KMS-11 (cell line): ENCODE data around the gene ARHGEF40.

Experiments
- H2AFZ ChIP-seq: fragments of 200-600 bp; sonication (generic); 2 replicates; pipeline ENCODE4 v1.6.1; 2016; ENCODE audit warnings: antibody characterized with exemption, mixed run types, low read depth
- H3K27ac ChIP-seq: fragments of 200-600 bp; sonication (generic); 2 replicates; pipeline ENCODE4 v1.6.1; 2016; ENCODE audit warnings: mild to moderate bottlenecking, mixed run types
- H3K27me3 ChIP-seq: fragments of 200-600 bp; sonication (generic); 2 replicates; pipeline ENCODE4 v1.6.1; 2017; ENCODE audit warnings: mild to moderate bottlenecking, low read depth, mixed run types, moderate library complexity; ENCODE audit not compliant: insufficient read depth
- H3K36me3 ChIP-seq: fragments of 200-600 bp; sonication (generic); 2 replicates; pipeline ENCODE4 v1.6.1; 2017; ENCODE audit warnings: mild to moderate bottlenecking, mixed run types; ENCODE audit not compliant: insufficient read depth
- H3K4me1 ChIP-seq: fragments of 200-600 bp; sonication (generic); 2 replicates; pipeline ENCODE4 v1.6.1; 2016; ENCODE audit warnings: mild to moderate bottlenecking, low read depth, mixed run types; ENCODE audit not compliant: poor library complexity, severe bottlenecking
- H3K4me2 ChIP-seq: fragments of 200-600 bp; sonication (generic); 2 replicates; pipeline ENCODE4 v1.7.0; 2016; ENCODE audit warnings: mild to moderate bottlenecking, mixed run types
- H3K4me3 ChIP-seq: fragments of 200-600 bp; sonication (generic); IDR thresholded peaks from 2 replicates; pipeline ENCODE4 v1.6.1; 2017; ENCODE audit warnings: low read depth, low read length, mixed read lengths; ENCODE audit not compliant: insufficient read depth
- H3K79me2 ChIP-seq: fragments of 200-600 bp; sonication (generic); 2 replicates; pipeline ENCODE4 v1.6.1; 2016; ENCODE audit warnings: low read depth, mixed run types; ENCODE audit not compliant: insufficient read depth
- H3K9ac ChIP-seq: fragments of 200-600 bp; sonication (generic); 2 replicates; pipeline ENCODE4 v1.6.1; 2016; ENCODE audit warnings: mild to moderate bottlenecking, mixed run types
- H4K20me1 ChIP-seq: fragments of 200-600 bp; sonication (generic); 2 replicates; pipeline ENCODE4 v1.6.1; 2016; ENCODE audit warnings: mild to moderate bottlenecking, mixed run types; ENCODE audit not compliant: insufficient read depth
- CTCF ChIP-seq: fragments of 200-600 bp; sonication (generic); conservative IDR thresholded peaks from 2 replicates; pipeline ENCODE4 v1.6.1; 2017; ENCODE audit warnings: low read depth, mild to moderate bottlenecking, antibody characterized with exemption, low read length, moderate library complexity, mixed read lengths

The ARHGEF40 gene

GRCh38 chr14:21070083-21070609 is at the start of gene ARHGEF40:
Gene ARHGEF40, plus strand, starts transcription at chr14:21070304. Its CDS starts 93 bp downstream, at chr14:21070397.
- Histone ChIP-seq H2AFZ (peak within 1 kb of the TSS; percentile 75), H3K27ac (peak within 1 kb of the TSS; percentile 30; the same call in 1 of the 2 replicates)

GRCh38 chr14:21020977-21021545 is 49.0 kb upstream of the ARHGEF40 start:
- Histone ChIP-seq H3K9ac (no peak overlapping the region), H3K36me3 (no peaks in the 10 kb centered on the region), H3K4me3 (no peak overlapping the region), H3K27me3 (no peaks in the 10 kb centered on the region), H3K27ac (no peak overlapping the region), H4K20me1 (no peaks in the 10 kb centered on the region), H3K4me1 (no peaks in the 10 kb centered on the region), H2AFZ (no peak overlapping the region), H3K4me2 (no peak overlapping the region), H3K79me2 (no peaks in the 10 kb centered on the region)
- no peak for TF ChIP-seq CTCF

More at GRCh38 chr14:21070083-21070609, at the start of gene ARHGEF40:
- Histone ChIP-seq H3K27me3 (no peaks in the 10 kb centered on the region), H3K4me1 (peaks cover 14% of the 10 kb centered on the region), H3K4me3 (no peak within 1 kb of the TSS), H3K4me2 (peak within 1 kb of the TSS; percentile 86), H3K79me2 (no peaks in the 10 kb centered on the region), H4K20me1 (no peaks in the 10 kb centered on the region), H3K9ac (peak within 1 kb of the TSS; percentile 39; the same call in 1 of the 2 replicates), H3K36me3 (no peaks in the 10 kb centered on the region)
- no peak for TF ChIP-seq CTCF

GRCh38 chr14:21022686-21023085 is 47.4 kb upstream of the ARHGEF40 start:
- Histone ChIP-seq H3K4me1 (no peaks in the 10 kb centered on the region), H4K20me1 (no peaks in the 10 kb centered on the region), H3K9ac (no peak overlapping the region), H3K4me2 (no peak overlapping the region), H3K27me3 (no peaks in the 10 kb centered on the region), H3K27ac (no peak overlapping the region), H2AFZ (no peak overlapping the region), H3K4me3 (no peak overlapping the region), H3K79me2 (no peaks in the 10 kb centered on the region), H3K36me3 (no peaks in the 10 kb centered on the region)
- TF ChIP-seq CTCF, result no peak

- Histone ChIP-seq H3K79me2 (no peaks in the 10 kb centered on the region), H2AFZ (no peak overlapping the region), H4K20me1 (no peaks in the 10 kb centered on the region), H3K9ac (no peak overlapping the region), H3K27me3 (no peaks in the 10 kb centered on the region), H3K4me1 (no peaks in the 10 kb centered on the region), H3K4me3 (no peak overlapping the region), H3K4me2 (no peak overlapping the region), H3K27ac (no peak overlapping the region), H3K36me3 (no peaks in the 10 kb centered on the region)
- no peak for TF ChIP-seq CTCF
Measured at GRCh38 chr14:21023174-21023573, 46.9 kb upstream of the ARHGEF40 start.
